Hepatocyte (in vitro differentiated cells): ENCODE measurements around the gene DENND5B. TPM values are rescaled to one million over a fixed set of nuclear protein-coding genes. Genes with fewer than 3 reads are reported as not detected.
A peak's percentile ranks its signal among the peaks of the same experiment; 100 is the strongest.

Experiments
- DNase-seq: peaks from one replicate; pipeline ENCODE4 v3.0.0-alpha.2; 2016; ENCODE audit warnings: low spot score
- H2AFZ ChIP-seq: fragments of 200-600 bp; sonication (generic); 2 replicates; pipeline ENCODE4 v1.6.0; 2016; ENCODE audit warnings: antibody characterized with exemption, mild to moderate bottlenecking
- H3K27ac ChIP-seq: fragments of 200-600 bp; sonication (generic); 2 replicates; pipeline ENCODE4 v1.5.1; 2016; ENCODE audit warnings: mild to moderate bottlenecking
- H3K27me3 ChIP-seq: fragments of 200-600 bp; sonication (generic); 2 replicates; pipeline ENCODE4 v1.6.1; 2016
- H3K36me3 ChIP-seq: fragments of 200-600 bp; sonication (generic); replicated peaks from 2 replicates; pipeline ENCODE4 v1.5.1; 2016; ENCODE audit warnings: low read depth; ENCODE audit not compliant: insufficient read depth
- H3K4me1 ChIP-seq: fragments of 200-600 bp; sonication (generic); 2 replicates; pipeline ENCODE4 v1.5.1; 2016; ENCODE audit warnings: mild to moderate bottlenecking, moderate library complexity; ENCODE audit not compliant: insufficient read depth
- H3K4me2 ChIP-seq: fragments of 200-600 bp; sonication (generic); 2 replicates; pipeline ENCODE4 v1.6.0; 2016
- H3K4me3 ChIP-seq: fragments of 200-600 bp; sonication (generic); 2 replicates; pipeline ENCODE4 v1.5.1; 2016; ENCODE audit warnings: mild to moderate bottlenecking
- H3K79me2 ChIP-seq: fragments of 200-600 bp; sonication (generic); 2 replicates; pipeline ENCODE4 v1.6.0; 2017; ENCODE audit warnings: mild to moderate bottlenecking
- H3K9me2 ChIP-seq: fragments of 200-600 bp; sonication (generic); replicated peaks from 2 replicates; pipeline ENCODE4 v1.6.0; 2017; ENCODE audit warnings: mild to moderate bottlenecking; ENCODE audit not compliant: insufficient read depth
- H3K9me3 ChIP-seq: fragments of 200-600 bp; sonication (generic); 2 replicates; pipeline ENCODE4 v1.5.1; 2016; ENCODE audit warnings: low read depth, mild to moderate bottlenecking
- H4K20me1 ChIP-seq: fragments of 200-600 bp; sonication (generic); 2 replicates; pipeline ENCODE4 v1.6.0; 2016; ENCODE audit warnings: mild to moderate bottlenecking; ENCODE audit not compliant: insufficient read depth, poor library complexity, severe bottlenecking
- CTCF ChIP-seq: fragments of 200-600 bp; sonication (generic); IDR thresholded peaks from 2 replicates; pipeline ENCODE4 v1.5.1; 2016; ENCODE audit warnings: antibody characterized with exemption, mild to moderate bottlenecking; ENCODE audit not compliant: poor library complexity
- EZH2 ChIP-seq: fragments of 200-600 bp; sonication (generic); IDR thresholded peaks from 2 replicates; pipeline ENCODE4 v1.6.1; 2016; ENCODE audit warnings: antibody characterized with exemption, mild to moderate bottlenecking, borderline replicate concordance
- EZH2phosphoT487 ChIP-seq: fragments of 200-600 bp; sonication (generic); IDR thresholded peaks from one replicate; pipeline ENCODE4 v1.6.1; 2018; ENCODE audit warnings: antibody characterized with exemption, mild to moderate bottlenecking, low read depth, moderate library complexity; ENCODE audit not compliant: unreplicated experiment, severe bottlenecking
- WGBS: methylation state at CpG from one replicate; pipeline ENCODE4 v1.1.6; 2016; ENCODE audit warnings: low lambda C conversion rate; ENCODE audit errors: missing lambda C conversion rate; 5-methylcytosine and 5-hydroxymethylcytosine counted together
- polyA plus RNA-seq: library from polyadenylated mRNA; unstranded; fragments of >200 nt; fragmentation: Nextera tagmentation; extraction: Ambion mirVana; gene quantifications from 2 replicates; pipeline ENCODE4 v1.2.1, GENCODE V29; 2016
- small RNA-seq: library from RNA; depleted of rRNA; stranded (forward); fragments of <200 nt; gene quantifications from one replicate; pipeline ENCODE3, GENCODE V24; 2014
- total RNA-seq: library from RNA; depleted of rRNA; stranded (reverse); fragments of >200 nt; gene quantifications from 2 replicates; pipeline ENCODE4 v1.2.3, GENCODE V29; 2014

The DENND5B gene
- total and polyA plus RNA-seq, 2 experiments from 2014 or later, result 10.4 to 24.9 TPM

- DNase-seq, result peak; percentile 37
- Histone ChIP-seq H3K36me3 (no peaks in the 10 kb centered on the region), H4K20me1 (no peaks in the 10 kb centered on the region), H3K9me2 (no peaks in the 10 kb centered on the region), H2AFZ (no peak overlapping the region), H3K9me3 (no peaks in the 10 kb centered on the region), H3K4me1 (no peaks in the 10 kb centered on the region), H3K27me3 (no peaks in the 10 kb centered on the region), H3K4me2 (peak overlapping the region; percentile 48), H3K27ac (peak overlapping the region; percentile 78), H3K4me3 (no peak overlapping the region), H3K79me2 (no peaks in the 10 kb centered on the region)
- TF ChIP-seq EZH2, result no peak
- no peak for TF ChIP-seq EZH2phosphoT487
- TF ChIP-seq CTCF, result no peak
- WGBS, result 57% methylated on average over 4 of the region's 4 CpGs
Measured at GRCh38 chr12:31337952-31338351, 253.0 kb downstream of the DENND5B start.

Small RNA genes lying within 50 kb of the gene (small RNA-seq; reads per million reads assigned to genes)
- not detected for gene RF00019
- not detected for gene RF00026
- not detected for gene RNU5F-4P
- not detected for gene RNU6-618P
- gene RPL31P50, result not detected

Other genes with a start within 250 kb of the DENND5B start
- 4.9 and 5.4 TPM in 2 replicates for gene ETFBKMT, start 68.6 kb upstream of the DENND5B start, total RNA-seq
- gene ETFBKMT, start 68.6 kb upstream of the DENND5B start, polyA plus RNA-seq, result 2.0 and 4.7 TPM in 2 replicates
- gene AMN1, start 137.9 kb upstream of the DENND5B start, total RNA-seq, result 11.9 and 14.0 TPM in 2 replicates
- 8.3 and 9.3 TPM in 2 replicates for gene AMN1, start 137.9 kb upstream of the DENND5B start, polyA plus RNA-seq